Duodenal mucosa (tissue), 2 donors: ENCODE results near the gene DHRS7B.

Experiments
- H3K27ac ChIP-seq: one replicate; pipeline ENCODE4 v1.7.0; 2013; ENCODE audit warnings: low read depth, low read length
- H3K27me3 ChIP-seq, 2 donors: one replicate each; pipeline ENCODE4 v1.7.0; 2013; ENCODE audit warnings: low read length in 2 of 2, control low read depth in 1 of 2; ENCODE audit not compliant: insufficient read depth in 2 of 2, control insufficient read depth in 1 of 2
- H3K36me3 ChIP-seq, 2 donors: one replicate each; pipeline ENCODE4 v1.7.0; 2013; ENCODE audit warnings: low read length in 2 of 2, control low read depth in 1 of 2; ENCODE audit not compliant: insufficient read depth in 2 of 2, control insufficient read depth in 1 of 2
- H3K4me1 ChIP-seq, 2 donors: one replicate each; pipeline ENCODE4 v1.7.0; 2013; ENCODE audit warnings: low read length in 2 of 2, control low read depth in 1 of 2; ENCODE audit not compliant: insufficient read depth in 2 of 2, control insufficient read depth in 1 of 2
- H3K4me3 ChIP-seq, 2 donors: one replicate each; pipeline ENCODE4 v1.7.0; 2013; ENCODE audit warnings: low read length in 2 of 2, low read depth in 1 of 2
- H3K9ac ChIP-seq, 2 donors: one replicate each; pipeline ENCODE4 v1.7.0; 2013; ENCODE audit warnings: low read length in 2 of 2, low read depth in 1 of 2
- H3K9me3 ChIP-seq, 2 donors: one replicate each; pipeline ENCODE4 v1.7.0; 2013; ENCODE audit warnings: low read length in 2 of 2, control low read depth in 1 of 2; ENCODE audit not compliant: control insufficient read depth in 1 of 2

Gene DHRS7B

GRCh38 chr17:21200590-21201297 is 74.0 kb downstream of the DHRS7B start:
- no peak overlapping the region for H3K27ac ChIP-seq
- peaks cover 10 to 41% of the 10 kb centered on the region in 2 donors for H3K36me3 ChIP-seq
- H3K9ac ChIP-seq = no peak overlapping the region
- H3K4me3 ChIP-seq = no peak overlapping the region
- H3K9me3 ChIP-seq = no peaks in the 10 kb centered on the region
- peaks cover 0 to 6% of the 10 kb centered on the region in 2 donors for H3K4me1 ChIP-seq
- H3K27me3 ChIP-seq = no peaks in the 10 kb centered on the region

- H3K36me3 ChIP-seq = peaks cover 10 to 38% of the 10 kb centered on the region in 2 donors
Observed at GRCh38 chr17:21201298-21201595, 74.5 kb downstream of the DHRS7B start.

GRCh38 chr17:21201874-21202273 is 75.1 kb downstream of the DHRS7B start:
- no peaks in the 10 kb centered on the region for H3K27me3 ChIP-seq

More at GRCh38 chr17:21201298-21201595, 74.5 kb downstream of the DHRS7B start:
- Histone ChIP-seq H3K27ac (no peak overlapping the region), H3K27me3 (no peaks in the 10 kb centered on the region), H3K4me1 (peaks cover 0 to 6% of the 10 kb centered on the region in 2 donors), H3K9me3 (no peaks in the 10 kb centered on the region), H3K9ac (no peak overlapping the region), H3K4me3 (no peak overlapping the region)

GRCh38 chr17:21202512-21202911 is 75.7 kb downstream of the DHRS7B start:
- H3K27ac ChIP-seq = no peak overlapping the region
- no peaks in the 10 kb centered on the region for H3K9me3 ChIP-seq
- peaks cover 0 to 6% of the 10 kb centered on the region in 2 donors for H3K4me1 ChIP-seq
- H3K9ac ChIP-seq = no peak overlapping the region
- H3K36me3 ChIP-seq = peaks cover 9 to 28% of the 10 kb centered on the region in 2 donors
- no peak overlapping the region for H3K4me3 ChIP-seq
- no peaks in the 10 kb centered on the region for H3K27me3 ChIP-seq

More at GRCh38 chr17:21201874-21202273, 75.1 kb downstream of the DHRS7B start:
- Histone ChIP-seq H3K36me3 (peaks cover 10 to 34% of the 10 kb centered on the region in 2 donors), H3K4me1 (peaks cover 0 to 6% of the 10 kb centered on the region in 2 donors), H3K9me3 (no peaks in the 10 kb centered on the region), H3K9ac (no peak overlapping the region), H3K27ac (no peak overlapping the region), H3K4me3 (no peak overlapping the region)

- Histone ChIP-seq H3K27ac (no peak overlapping the region), H3K9ac (no peak overlapping the region), H3K4me1 (peaks cover 7 to 8% of the 10 kb centered on the region in 2 donors), H3K9me3 (no peaks in the 10 kb centered on the region), H3K27me3 (no peaks in the 10 kb centered on the region), H3K36me3 (peaks cover 7 to 26% of the 10 kb centered on the region in 2 donors), H3K4me3 (no peak overlapping the region)
Observed at GRCh38 chr17:21204935-21205334, 78.2 kb downstream of the DHRS7B start.

GRCh38 chr17:21208352-21208751 is 81.6 kb downstream of the DHRS7B start:
- Histone ChIP-seq H3K9me3 (no peaks in the 10 kb centered on the region), H3K4me1 (peaks cover 40 to 41% of the 10 kb centered on the region in 2 donors), H3K27me3 (no peaks in the 10 kb centered on the region), H3K9ac (no peak overlapping the region), H3K27ac (no peak overlapping the region), H3K36me3 (peaks cover 7 to 24% of the 10 kb centered on the region in 2 donors), H3K4me3 (no peak overlapping the region)

- Histone ChIP-seq H3K27me3 (no peaks in the 10 kb centered on the region), H3K27ac (no peak overlapping the region), H3K36me3 (peaks cover 7 to 24% of the 10 kb centered on the region in 2 donors), H3K9me3 (no peaks in the 10 kb centered on the region), H3K4me1 (peaks cover 41% of the 10 kb centered on the region in 2 donors), H3K9ac (no peak overlapping the region), H3K4me3 (peak overlapping the region in 1 of 2 donors; percentile 9)
Observed at GRCh38 chr17:21209511-21210175, 82.9 kb downstream of the DHRS7B start.

- Histone ChIP-seq H3K27ac (no peak overlapping the region), H3K9ac (no peak overlapping the region), H3K9me3 (no peaks in the 10 kb centered on the region), H3K36me3 (peaks cover 7 to 21% of the 10 kb centered on the region in 2 donors), H3K4me1 (peaks cover 48 to 49% of the 10 kb centered on the region in 2 donors), H3K27me3 (no peaks in the 10 kb centered on the region), H3K4me3 (peak overlapping the region in 1 of 2 donors; percentile 13)
Observed at GRCh38 chr17:21210411-21211076, 83.8 kb downstream of the DHRS7B start.

GRCh38 chr17:21211825-21212479 is 85.2 kb downstream of the DHRS7B start:
- H3K27ac ChIP-seq = no peak overlapping the region
- no peak overlapping the region for H3K9ac ChIP-seq
- H3K9me3 ChIP-seq = no peaks in the 10 kb centered on the region
- H3K36me3 ChIP-seq = peaks cover 7 to 21% of the 10 kb centered on the region in 2 donors
- H3K27me3 ChIP-seq = no peaks in the 10 kb centered on the region
- H3K4me3 ChIP-seq = peak overlapping the region; percentile 89 to 93
- peaks cover 48 to 49% of the 10 kb centered on the region in 2 donors for H3K4me1 ChIP-seq
